H54 (cell line): ENCODE measurements around the gene TRIM28.
A peak's percentile ranks its signal among the peaks of the same experiment; 100 is the strongest.

ENCODE experiments used
- DNase-seq: peaks from one replicate; pipeline ENCODE4 v3.0.0; 2011; ENCODE audit warnings: low spot score, mixed read lengths; ENCODE audit not compliant: insufficient read length
- FAIRE-seq: peaks from 3 replicates; lab custom pipeline; 2011; peaks lifted over from hg19 to GRCh38; lab: Jason Lieb, UNC
- POLR2A ChIP-seq: IDR thresholded peaks from 2 replicates; pipeline ENCODE4 v1.6.1; 2011; ENCODE audit warnings: low read depth, mild to moderate bottlenecking, low read length

Gene TRIM28

GRCh38 chr19:58557221-58558065 is 13.6 kb downstream of the TRIM28 start:
- no peak for TF ChIP-seq POLR2A
- DNase-seq (no peak), FAIRE-seq (no peak)

- DNase-seq, result no peak
- no peak for FAIRE-seq
- TF ChIP-seq POLR2A, result no peak
Measured at GRCh38 chr19:58558066-58558622, 14.3 kb downstream of the TRIM28 start, which contains the start of gene UBE2M. Gene UBE2M, minus strand, starts transcription at chr19:58558611. Its CDS starts 230 bp downstream, at chr19:58558381.

GRCh38 chr19:58558623-58559274 is 14.9 kb downstream of the TRIM28 start:
- DNase-seq, result peak; percentile 97
- no peak for FAIRE-seq
- TF ChIP-seq POLR2A, result peak; percentile 75

- TF ChIP-seq POLR2A, result peak; percentile 78
- FAIRE-seq (no peak), DNase-seq (peak; percentile 100)
Measured at GRCh38 chr19:58559275-58560006, 15.6 kb downstream of the TRIM28 start.

- no peak for DNase-seq
- no peak for FAIRE-seq
- TF ChIP-seq POLR2A, result no peak
Measured at GRCh38 chr19:58560007-58560887, 16.4 kb downstream of the TRIM28 start.

- no peak for TF ChIP-seq POLR2A
- FAIRE-seq, result no peak
Measured at GRCh38 chr19:58560921-58561320, 17.1 kb downstream of the TRIM28 start.

GRCh38 chr19:58561373-58562121 is 17.7 kb downstream of the TRIM28 start:
- DNase-seq, result no peak
- FAIRE-seq, result no peak

More at GRCh38 chr19:58560921-58561320, 17.1 kb downstream of the TRIM28 start:
- DNase-seq, result no peak

GRCh38 chr19:58562122-58563033 is 18.5 kb downstream of the TRIM28 start:
- no peak for FAIRE-seq
- DNase-seq, result no peak

More at GRCh38 chr19:58561373-58562121, 17.7 kb downstream of the TRIM28 start:
- TF ChIP-seq POLR2A, result no peak

GRCh38 chr19:58563034-58563573 is 19.2 kb downstream of the TRIM28 start:
- no peak; the same call in 1 of the 2 replicates for TF ChIP-seq POLR2A
- FAIRE-seq, result no peak
- no peak for DNase-seq

More at GRCh38 chr19:58562122-58563033, 18.5 kb downstream of the TRIM28 start:
- peak; percentile 16; the same call in 1 of the 2 replicates for TF ChIP-seq POLR2A

GRCh38 chr19:58563823-58564222 is 20.0 kb downstream of the TRIM28 start:
- DNase-seq (no peak), FAIRE-seq (no peak)
- no peak for TF ChIP-seq POLR2A

- FAIRE-seq (no peak), DNase-seq (no peak)
- TF ChIP-seq POLR2A, result no peak
Measured at GRCh38 chr19:58566989-58567388, 23.1 kb downstream of the TRIM28 start.
